Body of pancreas (tissue), 4 donors: ENCODE results near the gene POLL. TPM values are rescaled to one million over a fixed set of nuclear protein-coding genes. Genes with fewer than 3 reads are reported as not detected.

Experiments used
- ATAC-seq: fragments of 150-250 bp; one replicate; pipeline ENCODE4 v1.9.1; 2016
- DNase-seq, 4 donors: peaks; one replicate each; pipeline ENCODE4 v3.0.0-alpha.2; 2019
- H3K27ac ChIP-seq, 4 donors: fragments of 200-600 bp; sonication (generic); 1 replicate in 3 of 4; 2 replicates in 1 of 4; pipeline versions ENCODE4 v1.5.1 to v1.6.1; 2016 to 2019; ENCODE audit warnings: mild to moderate bottlenecking in 1 of 4, mixed read lengths in 1 of 4, moderate library complexity in 1 of 4
- H3K27me3 ChIP-seq, 2 donors: fragments of 200-600 bp; sonication (generic); one replicate each; pipeline ENCODE4 v1.6.0; 2016; ENCODE audit warnings: mild to moderate bottlenecking in 1 of 2
- H3K36me3 ChIP-seq, 2 donors: fragments of 200-600 bp; sonication (generic); replicated peaks in 1 of 2; 2 replicates each; pipeline ENCODE4 v1.5.1; 2016; ENCODE audit warnings: low read depth in 2 of 2; ENCODE audit not compliant: insufficient read depth in 1 of 2
- H3K4me1 ChIP-seq: fragments of 200-600 bp; sonication (generic); one replicate; pipeline ENCODE4 v1.6.0; 2016
- H3K4me3 ChIP-seq, 2 donors: fragments of 200-600 bp; sonication (generic); 1 replicate in 1 of 2; 2 replicates in 1 of 2; pipeline ENCODE4 v1.5.1; 2016 to 2019
- H3K9me3 ChIP-seq, 3 donors: fragments of 200-600 bp; sonication (generic); 1 replicate in 2 of 3; 2 replicates in 1 of 3; pipeline ENCODE4 v1.5.1; 2016
- POLR2A ChIP-seq, 3 donors: fragments of 450-650 bp; IDR thresholded peaks; one replicate each; pipeline ENCODE4 v1.6.1; 2016; ENCODE audit warnings: antibody characterized with exemption in 3 of 3, mild to moderate bottlenecking in 2 of 3
- WGBS, 2 donors: methylation state at CpG; one replicate each; pipeline ENCODE4 v1.1.5; 2017; 5-methylcytosine and 5-hydroxymethylcytosine counted together
- intact Hi-C: fragments of 100-400 bp; cut with DNase I; formaldehyde crosslinking; loops from one replicate; pipeline ENCODE4 v1.15.1; 2023
- total RNA-seq, 2 donors: library from RNA; depleted of rRNA; stranded (reverse); fragments of >200 nt; gene quantifications; one replicate each; pipeline ENCODE4 v1.1.0, GENCODE V29; 2016
- TF ChIP-seq, protein P1 (sequence below), 7 experiments: fragments of 450-650 bp in 4 of 7; fragments of 200-600 bp in 3 of 7; sonication (generic) in 3 of 7; IDR thresholded peaks; one replicate each; pipeline ENCODE4 v1.5.1; 2016 to 2019; ENCODE audit warnings: antibody characterized with exemption in 7 of 7

The POLL gene
- total RNA-seq, 2 donors from 2014 or later, result 36.9 to 38.4 TPM

GRCh38 chr10:101617824-101618568, 29.9 kb upstream of the POLL start:
- ATAC-seq, result no peak
- Histone ChIP-seq H3K27ac (no peak overlapping the region), H3K4me3 (no peak overlapping the region), H3K36me3 (peaks cover 0 to 3% of the 10 kb centered on the region in 2 donors), H3K9me3 (no peaks in the 10 kb centered on the region), H3K4me1 (no peaks in the 10 kb centered on the region), H3K27me3 (no peaks in the 10 kb centered on the region)
- intact Hi-C loops, result no loop called here
- 86 to 87% methylated on average over 4 of the region's 4 CpGs for WGBS, 2 donors
- no peak for TF ChIP-seq POLR2A (IDR thresholded peaks at IDR 0.05)
- TF ChIP-seq, protein P1, sequence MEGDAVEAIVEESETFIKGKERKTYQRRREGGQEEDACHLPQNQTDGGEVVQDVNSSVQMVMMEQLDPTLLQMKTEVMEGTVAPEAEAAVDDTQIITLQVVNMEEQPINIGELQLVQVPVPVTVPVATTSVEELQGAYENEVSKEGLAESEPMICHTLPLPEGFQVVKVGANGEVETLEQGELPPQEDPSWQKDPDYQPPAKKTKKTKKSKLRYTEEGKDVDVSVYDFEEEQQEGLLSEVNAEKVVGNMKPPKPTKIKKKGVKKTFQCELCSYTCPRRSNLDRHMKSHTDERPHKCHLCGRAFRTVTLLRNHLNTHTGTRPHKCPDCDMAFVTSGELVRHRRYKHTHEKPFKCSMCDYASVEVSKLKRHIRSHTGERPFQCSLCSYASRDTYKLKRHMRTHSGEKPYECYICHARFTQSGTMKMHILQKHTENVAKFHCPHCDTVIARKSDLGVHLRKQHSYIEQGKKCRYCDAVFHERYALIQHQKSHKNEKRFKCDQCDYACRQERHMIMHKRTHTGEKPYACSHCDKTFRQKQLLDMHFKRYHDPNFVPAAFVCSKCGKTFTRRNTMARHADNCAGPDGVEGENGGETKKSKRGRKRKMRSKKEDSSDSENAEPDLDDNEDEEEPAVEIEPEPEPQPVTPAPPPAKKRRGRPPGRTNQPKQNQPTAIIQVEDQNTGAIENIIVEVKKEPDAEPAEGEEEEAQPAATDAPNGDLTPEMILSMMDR (IDR thresholded peaks at IDR 0.05), result no peak
- DNase-seq, result no peak

- no peak overlapping the region for H3K27ac ChIP-seq
- H3K4me1 ChIP-seq, result no peaks in the 10 kb centered on the region
- no peak for DNase-seq
- no peak overlapping the region for H3K4me3 ChIP-seq
- no peaks in the 10 kb centered on the region for H3K9me3 ChIP-seq
- intact Hi-C loops, result no loop called here
- ATAC-seq, result no peak
- TF ChIP-seq POLR2A (IDR thresholded peaks at IDR 0.05), result no peak
- TF ChIP-seq, protein P1 (IDR thresholded peaks at IDR 0.05), result no peak
- no peaks in the 10 kb centered on the region for H3K27me3 ChIP-seq
- peaks cover 0 to 4% of the 10 kb centered on the region in 2 donors for H3K36me3 ChIP-seq
- WGBS, 2 donors, result 74 to 92% methylated on average over 8 of the region's 8 CpGs
Measured at GRCh38 chr10:101617102-101617823, 29.2 kb upstream of the POLL start.

DNA sequence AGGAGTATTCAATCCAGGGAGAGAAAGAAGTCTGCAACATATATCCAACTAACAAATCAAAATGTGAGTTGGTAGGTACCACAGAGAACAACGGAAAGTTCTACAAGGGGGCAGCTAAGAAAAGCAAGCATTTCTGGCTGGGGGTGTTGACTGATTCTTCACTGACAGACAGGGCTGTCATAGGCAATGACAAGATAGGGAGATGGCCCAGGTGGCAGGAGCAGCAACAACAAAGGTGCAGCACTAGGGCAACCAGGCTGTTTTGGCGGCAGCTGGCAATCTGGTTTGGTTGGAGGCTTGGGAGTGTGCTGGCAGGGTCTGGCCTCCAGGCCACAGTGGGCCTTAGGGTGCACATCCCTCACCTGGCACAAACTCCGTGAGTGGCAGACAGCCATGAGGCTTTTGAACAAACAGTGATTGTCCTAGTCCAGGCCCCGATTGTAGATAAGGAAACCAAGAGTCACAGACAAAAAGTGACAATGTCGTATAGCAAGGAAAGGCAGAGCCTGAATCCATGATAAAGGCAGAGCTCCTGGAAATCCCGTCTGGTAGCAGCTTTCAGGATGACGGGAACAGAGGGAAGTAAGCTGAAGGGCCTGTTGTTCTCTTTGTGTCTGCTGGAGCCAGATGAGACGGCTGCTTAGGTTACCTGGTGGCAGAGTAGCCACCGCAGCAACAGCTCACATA, 28.5 kb upstream of the POLL start:
- DNase-seq (no peak), ATAC-seq (no peak)
- H3K4me3 ChIP-seq, result no peak overlapping the region
- WGBS, 2 donors, result 59 to 80% methylated on average over 9 of the region's 9 CpGs
- no peaks in the 10 kb centered on the region for H3K9me3 ChIP-seq
- intact Hi-C loops, result no loop called here
- no peaks in the 10 kb centered on the region for H3K27me3 ChIP-seq
- H3K27ac ChIP-seq, result no peak overlapping the region
- H3K36me3 ChIP-seq, result peaks cover 0 to 7% of the 10 kb centered on the region in 2 donors
- TF ChIP-seq POLR2A (IDR thresholded peaks at IDR 0.05), result no peak
- TF ChIP-seq, protein P1 (IDR thresholded peaks at IDR 0.05), result no peak
- no peaks in the 10 kb centered on the region for H3K4me1 ChIP-seq

DNA sequence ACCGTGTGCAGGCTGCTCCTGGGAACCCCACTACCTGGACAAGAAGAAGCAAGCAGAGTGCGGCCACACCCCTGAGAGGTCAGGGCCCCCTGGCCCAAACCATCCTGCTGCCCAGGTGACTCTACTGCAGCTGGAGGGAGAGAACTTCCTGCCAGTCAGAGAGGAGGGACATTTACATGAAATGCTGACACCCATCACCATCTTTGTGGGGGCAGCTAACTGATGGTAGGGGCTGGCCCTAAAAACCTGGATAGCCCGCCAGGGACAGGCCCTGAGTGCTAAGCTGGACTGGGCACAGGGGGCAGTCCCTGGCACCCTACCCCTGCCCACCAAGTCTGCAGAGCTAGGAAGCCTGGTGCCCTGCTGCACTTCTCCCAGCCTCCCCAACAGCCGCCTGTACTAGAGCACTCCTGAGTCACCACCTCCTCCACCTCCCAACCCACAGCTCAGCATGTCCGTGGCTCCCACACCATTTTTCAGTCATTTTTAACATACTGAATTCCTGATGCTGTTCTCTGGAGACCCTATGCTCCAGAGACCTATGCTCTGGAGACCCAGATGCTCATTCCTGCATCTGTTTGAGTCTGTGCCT, 27.6 kb upstream of the POLL start:
- H3K36me3 ChIP-seq, result peaks cover 0 to 16% of the 10 kb centered on the region in 2 donors
- WGBS, 2 donors, result 93% methylated on average over 3 to 5 of the region's 5 CpGs
- ATAC-seq (no peak), DNase-seq (no peak)
- H3K4me3 ChIP-seq, result no peak overlapping the region
- H3K27me3 ChIP-seq, result no peaks in the 10 kb centered on the region
- intact Hi-C loops, result no loop called here
- H3K9me3 ChIP-seq, result no peaks in the 10 kb centered on the region
- H3K4me1 ChIP-seq, result no peaks in the 10 kb centered on the region
- TF ChIP-seq POLR2A (IDR thresholded peaks at IDR 0.05), result no peak
- TF ChIP-seq, protein P1 (IDR thresholded peaks at IDR 0.05), result no peak
- H3K27ac ChIP-seq, result no peak overlapping the region
